Panc1 (cell line): ENCODE measurements around the gene TAB2.

Experiments
- CTCF ChIP-seq: fragments of 450-650 bp; IDR thresholded peaks from 2 replicates; pipeline ENCODE4 v1.5.1; 2017; ENCODE audit warnings: mild to moderate bottlenecking
- POLR2AphosphoS5 ChIP-seq: IDR thresholded peaks from 2 replicates; pipeline ENCODE4 v1.6.1; 2012; ENCODE audit warnings: mild to moderate bottlenecking, low read depth, low read length, moderate library complexity
- SIN3A ChIP-seq: IDR thresholded peaks from 2 replicates; pipeline ENCODE4 v1.6.1; 2012; ENCODE audit warnings: low read depth, mild to moderate bottlenecking, low read length, moderate library complexity, borderline replicate concordance; ENCODE audit not compliant: insufficient read depth
- TCF7L2 ChIP-seq: IDR thresholded peaks from 2 replicates; pipeline ENCODE4 v1.6.1; 2011; ENCODE audit warnings: mild to moderate bottlenecking, low read depth, low read length, inconsistent platforms
- TF ChIP-seq, protein P1 (sequence below), 2 experiments: IDR thresholded peaks; 2 replicates each; pipeline ENCODE4 v1.6.1; 2011 to 2012; ENCODE audit warnings: low read depth in 2 of 2, control low read depth in 1 of 2, low read length in 1 of 2, mild to moderate bottlenecking in 1 of 2, moderate library complexity in 1 of 2; ENCODE audit not compliant: insufficient read depth in 1 of 2

DNA sequence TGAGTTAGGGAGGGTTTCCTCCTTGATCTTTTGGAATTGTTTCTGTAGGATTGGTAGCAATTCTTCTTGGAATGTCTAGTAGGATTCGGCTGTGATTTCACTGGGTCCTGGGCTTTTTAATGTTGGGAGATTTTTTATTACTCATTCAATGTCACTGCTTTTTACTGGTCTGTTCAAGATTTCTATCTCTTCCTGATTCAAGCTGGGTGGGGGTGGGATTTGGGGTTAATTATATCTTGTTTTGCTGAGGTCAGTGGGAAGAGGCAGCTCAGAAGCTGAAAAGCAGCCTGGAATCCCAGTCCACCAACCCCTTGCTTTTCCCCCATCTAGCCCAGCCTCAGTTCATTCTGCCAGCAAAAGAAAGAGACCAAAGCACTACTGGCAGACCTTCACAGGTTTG is 122.1 kb downstream of the TAB2 start:
- TF ChIP-seq TCF7L2 = no peak
- TF ChIP-seq CTCF = no peak
- TF ChIP-seq POLR2AphosphoS5 = no peak
- TF ChIP-seq, protein P1, sequence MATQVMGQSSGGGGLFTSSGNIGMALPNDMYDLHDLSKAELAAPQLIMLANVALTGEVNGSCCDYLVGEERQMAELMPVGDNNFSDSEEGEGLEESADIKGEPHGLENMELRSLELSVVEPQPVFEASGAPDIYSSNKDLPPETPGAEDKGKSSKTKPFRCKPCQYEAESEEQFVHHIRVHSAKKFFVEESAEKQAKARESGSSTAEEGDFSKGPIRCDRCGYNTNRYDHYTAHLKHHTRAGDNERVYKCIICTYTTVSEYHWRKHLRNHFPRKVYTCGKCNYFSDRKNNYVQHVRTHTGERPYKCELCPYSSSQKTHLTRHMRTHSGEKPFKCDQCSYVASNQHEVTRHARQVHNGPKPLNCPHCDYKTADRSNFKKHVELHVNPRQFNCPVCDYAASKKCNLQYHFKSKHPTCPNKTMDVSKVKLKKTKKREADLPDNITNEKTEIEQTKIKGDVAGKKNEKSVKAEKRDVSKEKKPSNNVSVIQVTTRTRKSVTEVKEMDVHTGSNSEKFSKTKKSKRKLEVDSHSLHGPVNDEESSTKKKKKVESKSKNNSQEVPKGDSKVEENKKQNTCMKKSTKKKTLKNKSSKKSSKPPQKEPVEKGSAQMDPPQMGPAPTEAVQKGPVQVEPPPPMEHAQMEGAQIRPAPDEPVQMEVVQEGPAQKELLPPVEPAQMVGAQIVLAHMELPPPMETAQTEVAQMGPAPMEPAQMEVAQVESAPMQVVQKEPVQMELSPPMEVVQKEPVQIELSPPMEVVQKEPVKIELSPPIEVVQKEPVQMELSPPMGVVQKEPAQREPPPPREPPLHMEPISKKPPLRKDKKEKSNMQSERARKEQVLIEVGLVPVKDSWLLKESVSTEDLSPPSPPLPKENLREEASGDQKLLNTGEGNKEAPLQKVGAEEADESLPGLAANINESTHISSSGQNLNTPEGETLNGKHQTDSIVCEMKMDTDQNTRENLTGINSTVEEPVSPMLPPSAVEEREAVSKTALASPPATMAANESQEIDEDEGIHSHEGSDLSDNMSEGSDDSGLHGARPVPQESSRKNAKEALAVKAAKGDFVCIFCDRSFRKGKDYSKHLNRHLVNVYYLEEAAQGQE (IDR thresholded peaks at IDR 0.05; ENCODE audit: insufficient read depth in 1 of 2, low read depth in 2 of 2, low read length in 1 of 2) = no peak
- no peak for TF ChIP-seq SIN3A
